Stimulated activated CD8-positive, alpha-beta memory T cell treated with anti-CD3 and anti-CD28 coated beads, Interleukin-12 subunit alpha, Interleukin-12 subunit beta, amount 100 ng/mL, for 24 hours (primary cell): ENCODE data around the gene BET1L.

ENCODE experiments used
- DNase-seq: peaks from one replicate; pipeline ENCODE4 v3.0.0-alpha.2; 2020; ENCODE audit errors: extremely low read depth

BET1L gene

GRCh38 chr11:210122-210802 is 3.1 kb upstream of the BET1L start:
- no peak for DNase-seq

GRCh38 chr11:209275-210121 is 2.3 kb upstream of the BET1L start:
- no peak for DNase-seq

- no peak for DNase-seq
Measured at GRCh38 chr11:208917-209260, 1.7 kb upstream of the BET1L start.

GRCh38 chr11:208181-208916 is 1.1 kb upstream of the BET1L start:
- peak; percentile 57 for DNase-seq

GRCh38 chr11:207863-208180 is 623 bp upstream of the BET1L start:
- no peak for DNase-seq

- DNase-seq, result no peak
Measured at GRCh38 chr11:206526-207207, 532 bp downstream of the BET1L start.

- no peak for DNase-seq
Measured at GRCh38 chr11:206002-206384, 1.2 kb downstream of the BET1L start.

- DNase-seq, result no peak
Measured at GRCh38 chr11:205221-206001, 1.8 kb downstream of the BET1L start.

- DNase-seq, result no peak
Measured at GRCh38 chr11:204587-205109, 2.6 kb downstream of the BET1L start.

GRCh38 chr11:203945-204586 is 3.1 kb downstream of the BET1L start:
- DNase-seq, result no peak

GRCh38 chr11:203056-203944 is 3.9 kb downstream of the BET1L start:
- DNase-seq, result no peak

GRCh38 chr11:202490-202889 is 4.7 kb downstream of the BET1L start:
- no peak for DNase-seq

GRCh38 chr11:201966-202365 is 5.2 kb downstream of the BET1L start:
- no peak for DNase-seq

- no peak for DNase-seq
Measured at GRCh38 chr11:200224-201003, 6.8 kb downstream of the BET1L start.

GRCh38 chr11:199782-200181 is 7.4 kb downstream of the BET1L start:
- DNase-seq, result no peak

GRCh38 chr11:199004-199581 is 8.1 kb downstream of the BET1L start:
- no peak for DNase-seq

- DNase-seq, result no peak
Measured at GRCh38 chr11:198236-198806, 8.9 kb downstream of the BET1L start.

- no peak for DNase-seq
Measured at GRCh38 chr11:197741-198235, 9.4 kb downstream of the BET1L start.
